Breast epithelium (tissue), 4 donors: ENCODE data around the gene COL18A1. TPM values are rescaled to one million over a fixed set of nuclear protein-coding genes. Genes with fewer than 3 reads are reported as not detected.

ENCODE experiments used
- DNase-seq, 2 donors: peaks; one replicate each; pipeline ENCODE4 v3.0.0-alpha.2; 2019; ENCODE audit warnings: low spot score in 2 of 2
- H3K27ac ChIP-seq, 2 donors: fragments of 200-600 bp; sonication (generic) in 1 of 2; one replicate each; pipeline ENCODE4 v1.5.1; 2016 to 2019; ENCODE audit warnings: mild to moderate bottlenecking in 1 of 2
- H3K27me3 ChIP-seq, 2 donors: fragments of 200-600 bp; sonication (generic) in 1 of 2; one replicate each; pipeline versions ENCODE4 v1.5.1 to v1.6.0; 2017 to 2019; ENCODE audit warnings: control low read depth in 1 of 2, mild to moderate bottlenecking in 1 of 2
- H3K36me3 ChIP-seq: fragments of 200-600 bp; one replicate; pipeline ENCODE4 v1.5.1; 2019
- H3K4me1 ChIP-seq, 2 donors: fragments of 200-600 bp; sonication (generic); one replicate each; pipeline ENCODE4 v1.5.1; 2016 to 2019; ENCODE audit warnings: control low read depth in 1 of 2
- H3K4me3 ChIP-seq, 3 donors: fragments of 200-600 bp; sonication (generic); 1 replicate in 2 of 3; 2 replicates in 1 of 3; pipeline ENCODE4 v1.5.1; 2016 to 2019; ENCODE audit warnings: mild to moderate bottlenecking in 3 of 3, moderate library complexity in 2 of 3
- H3K9me3 ChIP-seq, 2 donors: fragments of 200-600 bp; sonication (generic) in 1 of 2; one replicate each; pipeline ENCODE4 v1.5.1; 2016 to 2019; ENCODE audit warnings: control low read depth in 1 of 2
- CTCF ChIP-seq, 3 donors: fragments of 450-650 bp; IDR thresholded peaks; one replicate each; pipeline ENCODE4 v1.5.1; 2016 to 2017; ENCODE audit warnings: antibody characterized with exemption in 3 of 3, mild to moderate bottlenecking in 3 of 3, moderate library complexity in 3 of 3
- POLR2A ChIP-seq: fragments of 450-650 bp; IDR thresholded peaks from one replicate; pipeline ENCODE4 v1.6.1; 2016; ENCODE audit warnings: antibody characterized with exemption, mild to moderate bottlenecking, moderate library complexity
- POLR2AphosphoS5 ChIP-seq, 3 donors: sonication (generic); formaldehyde crosslinking; IDR thresholded peaks; one replicate each; pipeline ENCODE4 v1.6.1; 2017; ENCODE audit warnings: antibody characterized with exemption in 3 of 3
- intact Hi-C: fragments of 100-400 bp; cut with DNase I; formaldehyde crosslinking; loops from one replicate; pipeline ENCODE4 v1.15.1; 2023; ENCODE audit warnings: low total_unique reads
- total RNA-seq, 3 donors: library from RNA; depleted of rRNA; stranded (reverse); fragments of >200 nt; gene quantifications; one replicate each; pipeline ENCODE4 v1.1.0, GENCODE V29; 2016

The COL18A1 gene
- total RNA-seq, 3 donors from 2014 or later = 48.3 to 62.9 (median 55.8) TPM

GRCh38 chr21:45541221-45542039, 136.5 kb downstream of the COL18A1 start:
- H3K36me3 ChIP-seq = no peaks in the 10 kb centered on the region
- no peaks in the 10 kb centered on the region for H3K27me3 ChIP-seq
- peaks cover 4 to 6% of the 10 kb centered on the region in 2 donors for H3K4me1 ChIP-seq
- H3K27ac ChIP-seq = peak overlapping the region in 1 of 2 donors; percentile 91
- TF ChIP-seq CTCF (IDR thresholded peaks at IDR 0.05) (no peak), POLR2AphosphoS5 (IDR thresholded peaks at IDR 0.05) (peak in 1 of 3 donors; percentile 27), POLR2A (no peak)
- peak; percentile 54 to 81 for DNase-seq
- intact Hi-C loops = loop anchor here (10.0 kb wide), 1 partner anchor 677 kb away; no protein-coding TSS in a partner anchor
- peak overlapping the region; percentile 62 to 97 (median 75) for H3K4me3 ChIP-seq
- no peaks in the 10 kb centered on the region for H3K9me3 ChIP-seq

GRCh38 chr21:45542242-45542666, 137.3 kb downstream of the COL18A1 start, which contains the start of gene SLC19A1:
Gene SLC19A1 (minus strand): TSS chr21:45542440. CDS start chr21:45537959, 4,481 bp downstream.
- TF ChIP-seq CTCF (IDR thresholded peaks at IDR 0.05) (peak in 1 of 3 donors; percentile 49), POLR2AphosphoS5 (IDR thresholded peaks at IDR 0.05) (no peak)
- Histone ChIP-seq H3K4me1 (peaks cover 4 to 6% of the 10 kb centered on the region in 2 donors), H3K36me3 (no peaks in the 10 kb centered on the region), H3K27ac (peak within 1 kb of the TSS; percentile 78 to 91), H3K4me3 (peak within 1 kb of the TSS; percentile 62 to 97 (median 75)), H3K9me3 (no peaks in the 10 kb centered on the region), H3K27me3 (no peaks in the 10 kb centered on the region)
- DNase-seq = peak; percentile 24 to 63
- intact Hi-C loops = loop anchor here (10.0 kb wide), 1 partner anchor 677 kb away; no protein-coding TSS in a partner anchor

- TF ChIP-seq POLR2A = no peak
- TF ChIP-seq POLR2AphosphoS5 (IDR thresholded peaks at IDR 0.05) = no peak
- no peak for TF ChIP-seq CTCF (IDR thresholded peaks at IDR 0.05)
- intact Hi-C loops = loop anchor here (10.0 kb wide), 1 partner anchor 678 kb away; no protein-coding TSS in a partner anchor
- H3K27me3 ChIP-seq = no peaks in the 10 kb centered on the region
- no peaks in the 10 kb centered on the region for H3K9me3 ChIP-seq
- peaks cover 4 to 6% of the 10 kb centered on the region in 2 donors for H3K4me1 ChIP-seq
- H3K36me3 ChIP-seq = no peaks in the 10 kb centered on the region
- peak overlapping the region; percentile 78 to 91 for H3K27ac ChIP-seq
- H3K4me3 ChIP-seq = peak overlapping the region; percentile 62 to 97 (median 75)
- DNase-seq = peak; percentile 18 to 52
These were observed 137.9 kb downstream of the COL18A1 start for GRCh38 chr21:45542667-45543370.

GRCh38 chr21:45543371-45543709, 138.4 kb downstream of the COL18A1 start:
- Histone ChIP-seq H3K27me3 (no peaks in the 10 kb centered on the region), H3K4me1 (peaks cover 4 to 6% of the 10 kb centered on the region in 2 donors), H3K27ac (peak overlapping the region; percentile 78 to 91), H3K9me3 (no peaks in the 10 kb centered on the region), H3K36me3 (no peaks in the 10 kb centered on the region), H3K4me3 (peak overlapping the region in 1 of 3 donors; percentile 97)
- TF ChIP-seq POLR2A (no peak), CTCF (IDR thresholded peaks at IDR 0.05) (no peak), POLR2AphosphoS5 (IDR thresholded peaks at IDR 0.05) (no peak)
- DNase-seq = peak; percentile 17 to 50
- intact Hi-C loops = loop anchor here (10.0 kb wide), 1 partner anchor 679 kb away; no protein-coding TSS in a partner anchor
